WTC11 (cell line): Measurements from ENCODE around the gene DBN1.

Experiments
- TF ChIP-seq, protein P1 (sequence below): sonication (generic); formaldehyde crosslinking; IDR thresholded peaks from 2 replicates; pipeline ENCODE4 v1.8.0; 2022; ENCODE audit warnings: mild to moderate bottlenecking, missing genetic modification reagents
- TF ChIP-seq, protein P2 (sequence below): fragments of 200-600 bp; IDR thresholded peaks from 2 replicates; pipeline ENCODE4 v1.8.0; 2022; ENCODE audit warnings: antibody characterized with exemption

- TF ChIP-seq, protein P1, sequence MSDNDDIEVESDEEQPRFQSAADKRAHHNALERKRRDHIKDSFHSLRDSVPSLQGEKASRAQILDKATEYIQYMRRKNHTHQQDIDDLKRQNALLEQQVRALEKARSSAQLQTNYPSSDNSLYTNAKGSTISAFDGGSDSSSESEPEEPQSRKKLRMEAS (CRISPR knock-in tag) = no peak
- TF ChIP-seq, protein P2, sequence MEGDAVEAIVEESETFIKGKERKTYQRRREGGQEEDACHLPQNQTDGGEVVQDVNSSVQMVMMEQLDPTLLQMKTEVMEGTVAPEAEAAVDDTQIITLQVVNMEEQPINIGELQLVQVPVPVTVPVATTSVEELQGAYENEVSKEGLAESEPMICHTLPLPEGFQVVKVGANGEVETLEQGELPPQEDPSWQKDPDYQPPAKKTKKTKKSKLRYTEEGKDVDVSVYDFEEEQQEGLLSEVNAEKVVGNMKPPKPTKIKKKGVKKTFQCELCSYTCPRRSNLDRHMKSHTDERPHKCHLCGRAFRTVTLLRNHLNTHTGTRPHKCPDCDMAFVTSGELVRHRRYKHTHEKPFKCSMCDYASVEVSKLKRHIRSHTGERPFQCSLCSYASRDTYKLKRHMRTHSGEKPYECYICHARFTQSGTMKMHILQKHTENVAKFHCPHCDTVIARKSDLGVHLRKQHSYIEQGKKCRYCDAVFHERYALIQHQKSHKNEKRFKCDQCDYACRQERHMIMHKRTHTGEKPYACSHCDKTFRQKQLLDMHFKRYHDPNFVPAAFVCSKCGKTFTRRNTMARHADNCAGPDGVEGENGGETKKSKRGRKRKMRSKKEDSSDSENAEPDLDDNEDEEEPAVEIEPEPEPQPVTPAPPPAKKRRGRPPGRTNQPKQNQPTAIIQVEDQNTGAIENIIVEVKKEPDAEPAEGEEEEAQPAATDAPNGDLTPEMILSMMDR = no peak
Observed at GRCh38 chr5:177483042-177483441, 9.6 kb upstream of the DBN1 start.
